ENCODE results near the gene NGEF. TPM values are rescaled to one million over a fixed set of nuclear protein-coding genes. Genes with fewer than 3 reads are reported as not detected.

Gene NGEF
- total RNA-seq, 2 experiments from 2014 or later, result 0.63 TPM; not detected in 1

GRCh38 chr2:233039846-233040530 is 26.9 kb upstream of the NGEF start:
- Mint-ChIP-seq H3K4me3 (no peak overlapping the region), H3K27ac (no peak overlapping the region), H3K36me3 (ENCODE audit: low read depth) (no peaks in the 10 kb centered on the region), H3K27me3 (no peaks in the 10 kb centered on the region), H3K4me1 (ENCODE audit: low read depth) (no peaks in the 10 kb centered on the region), H3K9me3 (no peaks in the 10 kb centered on the region)
- intact Hi-C loops (cut with micrococcal nuclease), result no loop called here
- CTCF ChIA-PET, result no interaction called here
- DNase-seq (no peak), ATAC-seq (no peak)
- TF ChIP-seq, protein P1, sequence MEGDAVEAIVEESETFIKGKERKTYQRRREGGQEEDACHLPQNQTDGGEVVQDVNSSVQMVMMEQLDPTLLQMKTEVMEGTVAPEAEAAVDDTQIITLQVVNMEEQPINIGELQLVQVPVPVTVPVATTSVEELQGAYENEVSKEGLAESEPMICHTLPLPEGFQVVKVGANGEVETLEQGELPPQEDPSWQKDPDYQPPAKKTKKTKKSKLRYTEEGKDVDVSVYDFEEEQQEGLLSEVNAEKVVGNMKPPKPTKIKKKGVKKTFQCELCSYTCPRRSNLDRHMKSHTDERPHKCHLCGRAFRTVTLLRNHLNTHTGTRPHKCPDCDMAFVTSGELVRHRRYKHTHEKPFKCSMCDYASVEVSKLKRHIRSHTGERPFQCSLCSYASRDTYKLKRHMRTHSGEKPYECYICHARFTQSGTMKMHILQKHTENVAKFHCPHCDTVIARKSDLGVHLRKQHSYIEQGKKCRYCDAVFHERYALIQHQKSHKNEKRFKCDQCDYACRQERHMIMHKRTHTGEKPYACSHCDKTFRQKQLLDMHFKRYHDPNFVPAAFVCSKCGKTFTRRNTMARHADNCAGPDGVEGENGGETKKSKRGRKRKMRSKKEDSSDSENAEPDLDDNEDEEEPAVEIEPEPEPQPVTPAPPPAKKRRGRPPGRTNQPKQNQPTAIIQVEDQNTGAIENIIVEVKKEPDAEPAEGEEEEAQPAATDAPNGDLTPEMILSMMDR (IDR thresholded peaks at IDR 0.05), result no peak
- POLR2A ChIA-PET, result no interaction called here

- H3K4me3 Mint-ChIP-seq, result no peak overlapping the region
- ATAC-seq (no peak), DNase-seq (no peak)
- TF ChIP-seq, protein P1 (IDR thresholded peaks at IDR 0.05), result no peak
- H3K36me3 Mint-ChIP-seq (ENCODE audit: low read depth), result no peaks in the 10 kb centered on the region
- H3K27me3 Mint-ChIP-seq, result no peaks in the 10 kb centered on the region
- ChIA-PET POLR2A (no interaction called here), CTCF (interaction anchor here (1.0 kb wide), 1 partner anchor 14 kb away, joined by 6 read pairs; no protein-coding TSS in a partner anchor)
- intact Hi-C loops (cut with micrococcal nuclease), result no loop called here
- H3K4me1 Mint-ChIP-seq (ENCODE audit: low read depth), result no peaks in the 10 kb centered on the region
- H3K9me3 Mint-ChIP-seq, result no peaks in the 10 kb centered on the region
- H3K27ac Mint-ChIP-seq, result no peak overlapping the region
Observed at GRCh38 chr2:233039212-233039845, 26.3 kb upstream of the NGEF start.

- DNase-seq, result no peak
- Mint-ChIP-seq H3K27ac (no peak overlapping the region), H3K36me3 (ENCODE audit: low read depth) (no peaks in the 10 kb centered on the region), H3K4me1 (ENCODE audit: low read depth) (no peaks in the 10 kb centered on the region), H3K4me3 (no peak overlapping the region), H3K9me3 (no peaks in the 10 kb centered on the region), H3K27me3 (no peaks in the 10 kb centered on the region)
- intact Hi-C loops (cut with micrococcal nuclease), result no loop called here
- CTCF ChIA-PET, result no interaction called here
- POLR2A ChIA-PET, result no interaction called here
- TF ChIP-seq, protein P1 (IDR thresholded peaks at IDR 0.05), result no peak
- no peak for ATAC-seq
Observed at GRCh38 chr2:233037078-233037477, 24.0 kb upstream of the NGEF start.

DNA sequence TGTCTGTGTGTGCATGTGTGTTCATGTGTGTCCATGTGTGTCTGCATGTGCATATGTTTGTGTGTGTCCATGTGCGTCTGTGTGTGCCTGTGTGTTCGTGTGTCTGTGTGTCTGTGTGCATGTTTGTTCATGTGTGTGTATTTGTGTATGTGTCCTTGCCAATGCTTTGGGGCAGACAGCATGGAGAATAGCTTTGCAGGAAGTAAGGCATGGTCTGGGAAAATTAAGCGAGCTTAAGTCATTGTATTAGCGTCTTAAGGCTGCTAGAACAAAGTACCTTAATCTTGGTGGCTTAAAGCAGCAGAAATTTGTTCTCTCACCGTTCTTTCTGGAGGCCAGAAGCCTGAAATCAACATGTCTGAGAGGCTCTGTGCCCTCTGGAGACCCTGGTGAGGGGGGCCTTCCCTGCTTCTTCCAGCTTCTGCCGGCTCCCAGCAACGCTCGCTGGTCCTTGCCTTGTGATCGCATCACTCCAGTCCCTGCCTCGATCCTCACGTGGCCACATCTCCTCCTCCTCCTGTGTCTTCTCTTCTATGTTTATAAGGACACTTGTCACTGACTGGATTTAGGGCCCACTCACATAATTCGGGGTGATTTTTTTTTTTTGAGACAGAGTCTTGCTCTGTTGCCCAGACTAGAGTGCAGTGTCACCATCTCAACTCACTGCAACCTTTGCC is 23.2 kb upstream of the NGEF start:
- intact Hi-C loops (cut with micrococcal nuclease), result no loop called here

More for the DNA sequence above, 23.2 kb upstream of the NGEF start:
- CTCF ChIA-PET, result no interaction called here
- H3K4me3 Mint-ChIP-seq, result no peak overlapping the region
- POLR2A ChIA-PET, result no interaction called here
- no peaks in the 10 kb centered on the region for H3K27me3 Mint-ChIP-seq
- TF ChIP-seq, protein P1 (IDR thresholded peaks at IDR 0.05), result no peak
- no peak for DNase-seq
- ATAC-seq, result no peak
- H3K27ac Mint-ChIP-seq, result no peak overlapping the region
- no peaks in the 10 kb centered on the region for H3K36me3 Mint-ChIP-seq (ENCODE audit: low read depth)
- no peaks in the 10 kb centered on the region for H3K9me3 Mint-ChIP-seq
- no peaks in the 10 kb centered on the region for H3K4me1 Mint-ChIP-seq (ENCODE audit: low read depth)
